Adrenal gland (tissue), 5 donors: Measurements from ENCODE around the gene ELAPOR1.

Source experiments
- POLR2A ChIP-seq, 2 donors: fragments of 450-650 bp; IDR thresholded peaks; one replicate each; pipeline ENCODE4 v1.6.1; 2017; ENCODE audit warnings: antibody characterized with exemption in 2 of 2, mild to moderate bottlenecking in 2 of 2, moderate library complexity in 1 of 2
- TF ChIP-seq, protein P1 (sequence below), 6 experiments: fragments of 450-650 bp in 4 of 6; fragments of 200-600 bp in 2 of 6; sonication (generic) in 1 of 6; IDR thresholded peaks; 1 replicate in 5 of 6; 2 replicates in 1 of 6; pipeline versions ENCODE4 v1.5.1 to v1.8.0; 2016 to 2021; ENCODE audit warnings: antibody characterized with exemption in 6 of 6, mild to moderate bottlenecking in 2 of 6, moderate library complexity in 1 of 6
- donor health status: DM: no; HTN: no; CAD: no.

- TF ChIP-seq, protein P1, sequence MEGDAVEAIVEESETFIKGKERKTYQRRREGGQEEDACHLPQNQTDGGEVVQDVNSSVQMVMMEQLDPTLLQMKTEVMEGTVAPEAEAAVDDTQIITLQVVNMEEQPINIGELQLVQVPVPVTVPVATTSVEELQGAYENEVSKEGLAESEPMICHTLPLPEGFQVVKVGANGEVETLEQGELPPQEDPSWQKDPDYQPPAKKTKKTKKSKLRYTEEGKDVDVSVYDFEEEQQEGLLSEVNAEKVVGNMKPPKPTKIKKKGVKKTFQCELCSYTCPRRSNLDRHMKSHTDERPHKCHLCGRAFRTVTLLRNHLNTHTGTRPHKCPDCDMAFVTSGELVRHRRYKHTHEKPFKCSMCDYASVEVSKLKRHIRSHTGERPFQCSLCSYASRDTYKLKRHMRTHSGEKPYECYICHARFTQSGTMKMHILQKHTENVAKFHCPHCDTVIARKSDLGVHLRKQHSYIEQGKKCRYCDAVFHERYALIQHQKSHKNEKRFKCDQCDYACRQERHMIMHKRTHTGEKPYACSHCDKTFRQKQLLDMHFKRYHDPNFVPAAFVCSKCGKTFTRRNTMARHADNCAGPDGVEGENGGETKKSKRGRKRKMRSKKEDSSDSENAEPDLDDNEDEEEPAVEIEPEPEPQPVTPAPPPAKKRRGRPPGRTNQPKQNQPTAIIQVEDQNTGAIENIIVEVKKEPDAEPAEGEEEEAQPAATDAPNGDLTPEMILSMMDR (IDR thresholded peaks at IDR 0.05) = no peak
- no peak for TF ChIP-seq POLR2A (IDR thresholded peaks at IDR 0.05)
Observed at GRCh38 chr1:109133815-109134214, 19.9 kb downstream of the ELAPOR1 start.
